Anterior cingulate cortex (tissue), 58 donors: ENCODE measurements around the gene HDAC8.
A peak's percentile ranks its signal among the peaks of the same experiment; 100 is the strongest.

Experiments used
- DNase-seq, 58 donors: peaks; one replicate each; lab custom pipeline; 2025; lab: John Stamatoyannopoulos, UW

Gene HDAC8

GRCh38 chrX:72387247-72387646 lies 185.4 kb downstream of the HDAC8 start:
- DNase-seq, result no peak

- DNase-seq, result no peak
These were observed 190.4 kb downstream of the HDAC8 start for GRCh38 chrX:72382202-72382595.

- no peak for DNase-seq
These were observed 191.0 kb downstream of the HDAC8 start for GRCh38 chrX:72381439-72382201.

DNA sequence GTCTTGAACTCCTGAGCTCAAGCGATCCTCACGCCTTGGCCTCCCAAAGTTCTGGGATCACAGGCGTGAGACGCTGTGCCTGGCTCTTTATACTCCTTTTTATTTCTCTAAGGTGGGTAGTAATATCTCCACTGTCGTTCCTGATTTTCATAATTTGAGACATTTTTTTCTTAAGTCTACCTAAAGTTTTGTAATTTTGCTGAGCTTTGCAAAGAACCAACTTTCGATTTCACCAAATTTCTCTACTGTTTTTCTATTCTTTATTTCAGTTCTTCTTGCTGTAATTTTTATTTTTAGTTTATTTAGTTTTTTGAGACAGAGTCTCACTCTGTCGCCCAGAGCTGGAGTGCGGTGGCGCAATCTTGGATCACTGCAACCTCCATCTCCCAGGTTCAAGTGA lies 196.5 kb downstream of the HDAC8 start:
- DNase-seq, result no peak

- no peak for DNase-seq
These were observed 199.5 kb downstream of the HDAC8 start for GRCh38 chrX:72373136-72373535.

DNA sequence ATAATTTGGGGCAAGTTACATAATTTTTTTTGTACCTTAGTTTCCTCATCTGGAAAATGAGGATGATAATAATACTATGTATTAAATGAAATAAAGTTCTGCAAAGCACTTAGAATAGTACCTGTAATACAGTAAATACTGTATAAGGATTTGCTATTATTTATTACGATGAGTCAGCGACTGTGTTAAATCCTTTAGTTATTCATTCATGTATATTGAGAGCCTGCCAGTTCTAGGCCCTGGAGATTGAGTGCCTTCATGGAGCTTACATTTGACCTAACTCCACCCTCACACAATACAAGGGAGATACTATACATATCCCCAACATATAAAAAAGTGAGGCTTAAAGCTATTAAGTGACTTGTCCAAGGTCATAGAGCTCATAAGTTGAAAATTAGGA lies 199.9 kb downstream of the HDAC8 start:
- DNase-seq, result no peak

GRCh38 chrX:72371405-72371804 lies 201.2 kb downstream of the HDAC8 start:
- no peak for DNase-seq

GRCh38 chrX:72368796-72369195 lies 203.8 kb downstream of the HDAC8 start:
- DNase-seq, result no peak

DNA sequence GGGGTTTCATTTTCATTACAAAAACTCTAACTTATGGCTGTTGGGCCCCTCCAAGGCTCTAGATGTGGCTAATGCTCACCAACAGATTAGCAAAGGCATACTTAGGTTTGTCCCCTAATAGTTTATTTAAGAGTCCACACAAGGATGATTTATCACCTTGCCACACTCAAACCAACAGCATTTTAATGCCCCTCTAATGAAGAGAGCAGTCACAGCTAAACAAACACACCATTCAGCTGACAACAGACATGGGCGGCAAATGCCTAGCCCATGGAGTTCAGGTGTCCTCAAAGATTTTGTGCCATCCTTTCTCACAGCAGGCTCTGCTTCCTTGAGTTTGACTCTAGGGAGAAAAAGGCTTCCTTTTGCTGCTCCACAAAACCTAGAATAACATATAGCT lies 205.1 kb downstream of the HDAC8 start:
- no peak for DNase-seq

- peak in 6 of 58 donors; percentile 0 to 20 (median 12) for DNase-seq
These were observed 205.8 kb downstream of the HDAC8 start for GRCh38 chrX:72366701-72367454.

GRCh38 chrX:72366178-72366577 lies 206.5 kb downstream of the HDAC8 start:
- no peak for DNase-seq

GRCh38 chrX:72365126-72365525 lies 207.5 kb downstream of the HDAC8 start:
- DNase-seq, result no peak

DNA sequence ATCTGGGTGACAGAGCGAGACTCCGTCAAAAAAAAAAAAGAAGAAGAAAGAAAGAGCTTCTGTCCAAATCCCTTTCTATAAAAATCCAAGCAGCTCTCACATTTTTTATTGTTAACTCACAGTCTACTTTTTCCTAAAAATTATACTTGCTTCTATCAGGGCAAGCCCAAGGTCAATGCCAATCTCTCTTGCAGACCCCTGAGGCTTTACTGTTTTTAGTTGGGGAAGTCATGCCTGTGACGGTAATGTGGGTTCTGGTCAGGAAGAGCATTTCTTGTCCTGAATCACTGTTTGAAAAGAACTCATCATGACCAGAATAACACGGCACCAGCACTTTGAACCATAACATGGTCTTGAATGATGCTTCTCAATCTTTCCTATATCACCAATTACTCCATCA lies 212.3 kb downstream of the HDAC8 start:
- no peak for DNase-seq

- peak in 1 of 58 donors; percentile 0 for DNase-seq
These were observed 214.3 kb downstream of the HDAC8 start for GRCh38 chrX:72358313-72358712.

- no peak for DNase-seq
These were observed 219.9 kb downstream of the HDAC8 start for GRCh38 chrX:72352786-72353185.

DNA sequence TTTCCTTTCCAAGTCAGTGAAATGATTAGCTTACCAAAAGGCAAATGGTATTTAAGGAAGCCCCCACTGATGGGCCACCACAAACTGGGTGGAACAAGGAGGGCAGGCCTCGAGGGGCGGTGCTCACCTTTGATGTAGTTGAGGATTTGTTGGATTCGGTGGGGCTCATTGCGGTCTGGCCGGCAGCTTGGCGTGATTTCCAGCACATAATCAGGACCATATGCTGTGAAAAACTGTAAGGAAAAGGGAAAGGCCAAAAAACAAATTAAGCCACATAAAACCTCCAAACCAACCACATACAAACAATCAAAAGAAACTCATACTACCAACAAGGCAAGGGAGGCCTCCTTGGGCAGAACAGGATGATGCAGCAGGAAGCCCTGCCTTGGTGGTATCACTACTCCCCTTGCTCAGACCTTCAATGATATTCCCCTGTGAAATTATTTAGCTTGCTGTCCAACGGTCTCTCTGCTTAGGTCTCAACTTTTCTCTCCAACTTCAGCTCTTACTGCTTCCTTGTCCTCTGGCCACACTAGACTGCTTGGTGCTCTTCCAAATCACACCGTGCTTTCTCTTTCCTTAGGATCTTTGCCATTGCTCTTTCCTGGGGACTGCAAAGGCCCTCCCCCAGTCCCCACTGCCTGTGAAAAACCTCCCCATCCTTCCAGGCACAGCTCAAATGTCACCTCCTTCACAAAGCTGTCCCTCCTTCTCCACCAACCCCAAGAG lies 220.9 kb downstream of the HDAC8 start:
- DNase-seq, result no peak

DNA sequence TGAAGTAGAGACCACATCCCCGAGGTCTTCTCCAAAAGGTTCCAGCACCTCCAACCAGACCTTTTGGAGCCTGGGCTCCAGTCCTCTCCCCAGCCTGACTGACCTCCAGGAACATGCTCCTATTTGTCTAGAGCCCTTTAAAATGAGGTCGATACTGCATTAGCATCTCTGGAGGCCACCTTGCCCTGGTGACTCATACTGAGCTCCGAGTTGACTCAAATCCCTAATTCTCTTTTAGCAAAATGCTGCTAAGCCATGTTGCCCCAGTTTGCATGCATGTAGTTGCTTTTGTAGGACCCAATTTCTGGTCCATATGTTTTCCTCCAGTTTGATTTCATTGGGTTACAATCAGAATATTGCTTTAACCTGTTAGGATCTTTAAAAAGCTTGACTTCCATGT lies 223.5 kb downstream of the HDAC8 start:
- DNase-seq, result no peak

DNA sequence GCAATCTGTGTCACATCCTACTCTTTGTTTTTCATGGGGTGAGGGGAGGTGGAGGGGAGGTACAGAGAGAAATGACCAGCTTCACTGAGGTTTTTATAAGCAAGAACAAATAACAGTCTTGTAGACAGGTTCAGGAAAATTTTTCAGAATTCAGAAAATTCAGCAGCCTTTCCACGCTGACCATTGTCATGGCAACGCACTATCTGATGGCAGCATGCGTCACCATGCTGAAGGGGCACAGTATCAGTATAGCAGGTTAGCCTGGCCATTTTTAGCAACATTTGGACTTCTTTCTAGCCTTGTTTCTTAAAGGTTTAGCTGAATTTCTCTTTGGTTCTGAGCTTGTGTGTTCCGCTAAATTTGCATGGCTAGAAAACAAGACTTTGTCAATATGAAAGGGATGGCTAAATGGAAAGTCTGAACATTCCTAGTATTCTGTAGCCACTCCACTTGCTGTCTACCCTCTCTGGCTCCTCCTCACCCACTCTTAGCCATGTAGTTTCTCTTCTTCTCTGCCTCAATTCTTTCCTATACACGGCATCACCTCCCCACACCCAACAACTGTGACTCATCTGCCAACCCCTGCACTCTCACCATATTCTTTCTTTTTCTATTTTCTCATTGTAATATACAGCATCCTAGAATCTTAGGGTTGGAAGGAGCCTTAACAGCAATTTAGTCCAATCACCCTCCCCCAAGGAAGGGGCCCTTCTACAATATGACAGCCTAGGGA lies 224.2 kb downstream of the HDAC8 start:
- DNase-seq, result peak in 2 of 58 donors; percentile 0 to 2

DNA sequence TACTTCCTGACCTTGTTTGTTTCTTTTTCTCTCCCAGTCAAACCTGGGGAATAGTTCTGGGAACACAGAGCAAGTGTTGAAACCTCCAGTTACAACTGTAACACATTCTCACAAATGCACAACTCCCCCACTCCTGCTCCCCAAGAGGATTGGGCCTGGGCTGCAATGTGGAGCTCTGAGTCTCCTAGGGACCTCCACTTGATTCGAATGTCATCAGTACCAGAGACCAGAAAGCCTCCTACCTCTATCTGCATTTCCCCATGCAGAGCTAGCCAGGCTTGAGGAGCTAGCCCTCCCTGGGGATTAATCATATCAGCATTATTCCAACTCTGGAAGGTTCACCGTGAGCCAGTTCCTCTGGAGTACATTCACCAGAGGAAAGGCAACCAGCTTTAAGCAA lies 225.3 kb downstream of the HDAC8 start:
- no peak for DNase-seq

DNA sequence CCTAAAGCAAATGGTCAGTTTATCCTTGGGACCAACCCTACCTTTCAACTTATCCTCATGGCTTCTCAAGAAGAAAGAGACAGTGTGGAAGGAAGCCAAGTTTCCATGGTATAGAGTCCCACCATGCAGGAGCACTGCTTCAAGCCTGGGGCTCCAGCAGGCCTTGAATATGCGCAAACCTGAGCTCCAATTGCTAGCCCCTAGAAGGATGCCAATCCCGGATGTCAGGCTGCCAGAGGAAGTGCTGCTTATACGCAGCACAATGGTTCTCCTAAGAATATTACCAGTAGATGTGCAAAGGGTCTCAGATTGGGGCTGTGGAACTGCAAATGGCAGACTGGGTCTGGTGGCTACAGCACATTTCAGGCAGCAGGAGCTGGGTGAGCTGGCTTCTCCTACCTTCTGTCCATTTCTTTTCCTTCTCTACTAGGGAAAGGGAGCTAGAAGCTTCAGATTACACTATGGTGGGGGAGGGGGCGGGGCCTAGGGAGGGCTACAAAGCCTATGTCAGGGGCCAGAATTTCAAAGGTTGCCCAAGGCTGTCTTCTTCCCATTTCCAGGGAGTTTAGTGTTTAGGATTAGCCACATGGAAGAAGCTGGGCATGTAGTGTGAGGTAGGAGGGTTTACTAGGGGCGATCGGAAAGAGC lies 226.2 kb downstream of the HDAC8 start:
- DNase-seq, result no peak
